ENCODE measurements around the gene FRS2. TPM values are rescaled to one million over a fixed set of nuclear protein-coding genes. Genes with fewer than 3 reads are reported as not detected.

Gene FRS2
- total and polyA plus RNA-seq, 8 donors: 2.0 to 71.0 (median 12.1) TPM

GRCh38 chr12:69456239-69456638 lies 13.9 kb upstream of the FRS2 start:
- H3K9me3 ChIP-seq: no peaks in the 10 kb centered on the region
- intact Hi-C loops (cut with DNase I; ENCODE audit: low total_unique reads): no loop called here
- no peaks in the 10 kb centered on the region for H3K36me3 ChIP-seq
- no peak for DNase-seq
- no peak for TF ChIP-seq POLR2AphosphoS5 (IDR thresholded peaks at IDR 0.05)
- no peak for TF ChIP-seq POLR2A (IDR thresholded peaks at IDR 0.05)
- TF ChIP-seq EP300 (IDR thresholded peaks at IDR 0.05): no peak
- no peak for TF ChIP-seq CTCF (IDR thresholded peaks at IDR 0.05)
- no peak overlapping the region for H3K4me3 ChIP-seq
- H3K4me1 ChIP-seq: no peaks in the 10 kb centered on the region
- no peaks in the 10 kb centered on the region for H3K27me3 ChIP-seq
- no peak overlapping the region for H3K27ac ChIP-seq

- TF ChIP-seq POLR2A (IDR thresholded peaks at IDR 0.05): no peak
- TF ChIP-seq CTCF (IDR thresholded peaks at IDR 0.05): no peak
- TF ChIP-seq EP300 (IDR thresholded peaks at IDR 0.05): no peak
- no peak for TF ChIP-seq POLR2AphosphoS5 (IDR thresholded peaks at IDR 0.05)
- WGBS, 5 donors: 61 to 98% (median 71%) methylated on average over 3 of the region's 3 CpGs
- H3K27ac ChIP-seq: no peak overlapping the region
- H3K4me1 ChIP-seq: no peaks in the 10 kb centered on the region
- no peak overlapping the region for H3K4me3 ChIP-seq
- H3K9me3 ChIP-seq: no peaks in the 10 kb centered on the region
- intact Hi-C loops (cut with DNase I; ENCODE audit: low total_unique reads): no loop called here
- no peaks in the 10 kb centered on the region for H3K27me3 ChIP-seq
- DNase-seq: no peak
- no peaks in the 10 kb centered on the region for H3K36me3 ChIP-seq
Measured at GRCh38 chr12:69457433-69457832, 12.8 kb upstream of the FRS2 start.

GRCh38 chr12:69459477-69459876 lies 10.7 kb upstream of the FRS2 start:
- DNase-seq: peak in 1 of 2 donors; percentile 17
- 77 to 90% (median 84%) methylated on average over 3 of the region's 3 CpGs for WGBS, 5 donors

GRCh38 chr12:69464428-69464827 lies 5.8 kb upstream of the FRS2 start:
- DNase-seq: no peak
- no peaks in the 10 kb centered on the region for H3K9me3 ChIP-seq
- no peak overlapping the region for H3K27ac ChIP-seq
- no peaks in the 10 kb centered on the region for H3K27me3 ChIP-seq
- no peaks in the 10 kb centered on the region for H3K36me3 ChIP-seq
- H3K4me3 ChIP-seq: no peak overlapping the region
- intact Hi-C loops (cut with DNase I; ENCODE audit: low total_unique reads): no loop called here
- WGBS, 5 donors: 68 to 100% (median 83%) methylated on average over 1 of the region's 1 CpG
- peaks cover 0 to 5% (median 0%) of the 10 kb centered on the region in 4 donors for H3K4me1 ChIP-seq
- TF ChIP-seq POLR2AphosphoS5 (IDR thresholded peaks at IDR 0.05): no peak

More at GRCh38 chr12:69459477-69459876, 10.7 kb upstream of the FRS2 start:
- intact Hi-C loops (cut with DNase I; ENCODE audit: low total_unique reads): no loop called here
- Histone ChIP-seq H3K4me1 (no peaks in the 10 kb centered on the region), H3K36me3 (no peaks in the 10 kb centered on the region), H3K27me3 (no peaks in the 10 kb centered on the region), H3K9me3 (no peaks in the 10 kb centered on the region), H3K27ac (no peak overlapping the region), H3K4me3 (no peak overlapping the region)
- no peak for TF ChIP-seq POLR2A (IDR thresholded peaks at IDR 0.05)
- TF ChIP-seq EP300 (IDR thresholded peaks at IDR 0.05): no peak
- no peak for TF ChIP-seq POLR2AphosphoS5 (IDR thresholded peaks at IDR 0.05)
- no peak for TF ChIP-seq CTCF (IDR thresholded peaks at IDR 0.05)

- H3K4me3 ChIP-seq: no peak overlapping the region
- DNase-seq: no peak
- H3K27me3 ChIP-seq: no peaks in the 10 kb centered on the region
- no peaks in the 10 kb centered on the region for H3K36me3 ChIP-seq
- WGBS, 5 donors: 84 to 90% (median 88%) methylated on average over 1 of the region's 1 CpG
- peaks cover 8 to 21% (median 11%) of the 10 kb centered on the region in 4 donors for H3K4me1 ChIP-seq
- intact Hi-C loops (cut with DNase I; ENCODE audit: low total_unique reads): no loop called here
- no peak overlapping the region for H3K27ac ChIP-seq
- no peaks in the 10 kb centered on the region for H3K9me3 ChIP-seq
- TF ChIP-seq POLR2A (IDR thresholded peaks at IDR 0.05) (no peak), CTCF (IDR thresholded peaks at IDR 0.05) (no peak), EP300 (IDR thresholded peaks at IDR 0.05) (no peak), POLR2AphosphoS5 (IDR thresholded peaks at IDR 0.05) (no peak)
Measured at GRCh38 chr12:69466867-69467266, 3.3 kb upstream of the FRS2 start.
